ENCODE data around the gene RDM1. TPM values are rescaled to one million over a fixed set of nuclear protein-coding genes. Genes with fewer than 3 reads are reported as not detected.

Gene RDM1
- total and polyA plus RNA-seq, 2 of the 4 experiments (the other 2 are of a cell fraction) = 0.18 TPM; not detected in 1

- no peak overlapping the region for H3K23ac ChIP-seq (ENCODE audit: low read depth, low read length)
- in situ Hi-C loops (cut with MboI; ENCODE audit: low sequenced_read_pairs) = loop anchor here (5.0 kb wide), 1 partner anchor 178 kb away; no protein-coding TSS in a partner anchor
- H2BK15ac ChIP-seq (ENCODE audit: low read depth, low read length) = no peak overlapping the region
- no peak overlapping the region for H2AFZ ChIP-seq (replicated peaks; ENCODE audit: low read length, poor library complexity)
- H3K18ac ChIP-seq (ENCODE audit: low read depth, low read length) = no peak overlapping the region
- no peak overlapping the region for H2BK120ac ChIP-seq (ENCODE audit: low read depth, low read length)
- dilution Hi-C loops (cut with HindIII; ENCODE audit: low sequenced_read_pairs, unreplicated experiment) = no loop called here
- H2AK9ac ChIP-seq (replicated peaks; ENCODE audit: low read depth, low read length, poor library complexity) = no peak overlapping the region
- no peak overlapping the region for H3K56ac ChIP-seq (ENCODE audit: extremely low read depth, insufficient read depth, low read length)
- no TSS peak for BruUV-seq (replicated peaks)
- H3K4me1 ChIP-seq (ENCODE audit: control insufficient read depth, insufficient read depth, low read length) = peaks cover 6% of the 10 kb centered on the region
- POLR2A ChIA-PET (ENCODE audit: unreplicated experiment) = no interaction called here
- no peak overlapping the region for H3K9ac ChIP-seq (ENCODE audit: low read depth, low read length)
- WGBS, 2 experiments (ENCODE audit: extremely low coverage in 2 of 2, insufficient read length in 1 of 2) = 18% methylated on average over 4 of the region's 8 CpGs; no CpG with 5 or more reads in 1 of the 2 experiments
- no peak overlapping the region for H4K8ac ChIP-seq (ENCODE audit: low read depth in 2 of 2, low read length in 2 of 2)
- H3K9me3 ChIP-seq (ENCODE audit: control insufficient read depth, insufficient read depth, low read length) = no peaks in the 10 kb centered on the region
- H4K91ac ChIP-seq (ENCODE audit: insufficient read depth, low read depth, low read length) = no peak overlapping the region
- intact Hi-C loops (cut with micrococcal nuclease) = loop anchor here (1.0 to 2.0 kb wide), 4 partner anchors 40 to 513 kb away; no protein-coding TSS in a partner anchor
- no peaks in the 10 kb centered on the region for H4K20me1 ChIP-seq (ENCODE audit: insufficient read depth, low read length)
- ATAC-seq (ENCODE audit: low read depth) (peak; percentile 80), DNase-seq (peak; percentile 73)
- no peak overlapping the region for H2BK5ac ChIP-seq (ENCODE audit: low read depth, low read length, poor library complexity, severe bottlenecking)
- H3K79me1 ChIP-seq (ENCODE audit: low read depth in 1 of 2, low read length in 2 of 2) = no peaks in the 10 kb centered on the region
- H2BK20ac ChIP-seq (ENCODE audit: low read depth, low read length) = no peak overlapping the region
- no peak overlapping the region for H4K5ac ChIP-seq (ENCODE audit: low read depth, low read length)
- H3K36me3 ChIP-seq (ENCODE audit: control insufficient read depth, insufficient read depth, low read length) = no peaks in the 10 kb centered on the region
- CTCF ChIA-PET = interaction anchor here (0.6 to 1.8 kb wide), 6 partner anchors 12 to 514 kb away, joined by 3 to 6 read pairs (median 4); no protein-coding TSS in a partner anchor
- no peaks in the 10 kb centered on the region; the same call in 1 of the 2 replicates for H3K9me1 ChIP-seq (ENCODE audit: insufficient read depth, low read length)
- H2AK5ac ChIP-seq (ENCODE audit: low read depth, low read length) = no peak overlapping the region
- peaks cover 5% of the 10 kb centered on the region for H3K27me3 ChIP-seq (ENCODE audit: control insufficient read depth, insufficient read depth, low read length)
- TF ChIP-seq SMC3 (IDR thresholded peaks at IDR 0.05; ENCODE audit: low read depth, low read length) = peak; percentile 72
- no peak for TF ChIP-seq MAFK (IDR thresholded peaks at IDR 0.05; ENCODE audit: low read depth, low read length)
- TF ChIP-seq CTCF (conservative IDR thresholded peaks at IDR 0.05; ENCODE audit: low read depth, low read length) = peak; percentile 87
- peak; percentile 82 for TF ChIP-seq RAD21 (IDR thresholded peaks at IDR 0.05; ENCODE audit: low read length)
- H3K4ac ChIP-seq (ENCODE audit: low read depth, low read length) = no peak overlapping the region
- no peak overlapping the region for H3K27ac ChIP-seq (ENCODE audit: insufficient read depth, low read length)
- no peak overlapping the region for H3K4me3 ChIP-seq (ENCODE audit: insufficient read depth, low read depth, low read length)
- no peak overlapping the region for H3K14ac ChIP-seq (replicated peaks; ENCODE audit: low read depth, low read length)
- no peak overlapping the region for H3K4me2 ChIP-seq (ENCODE audit: low read depth, low read length)
Observed at GRCh38 chr17:35969558-35970380, 39.2 kb upstream of the RDM1 start.
